ENCODE results near the gene FANCI. TPM values are rescaled to one million over a fixed set of nuclear protein-coding genes. Genes with fewer than 3 reads are reported as not detected.

The FANCI gene
- total and polyA plus RNA-seq, 8 donors: 19.8 to 56.3 (median 34.2) TPM

DNA sequence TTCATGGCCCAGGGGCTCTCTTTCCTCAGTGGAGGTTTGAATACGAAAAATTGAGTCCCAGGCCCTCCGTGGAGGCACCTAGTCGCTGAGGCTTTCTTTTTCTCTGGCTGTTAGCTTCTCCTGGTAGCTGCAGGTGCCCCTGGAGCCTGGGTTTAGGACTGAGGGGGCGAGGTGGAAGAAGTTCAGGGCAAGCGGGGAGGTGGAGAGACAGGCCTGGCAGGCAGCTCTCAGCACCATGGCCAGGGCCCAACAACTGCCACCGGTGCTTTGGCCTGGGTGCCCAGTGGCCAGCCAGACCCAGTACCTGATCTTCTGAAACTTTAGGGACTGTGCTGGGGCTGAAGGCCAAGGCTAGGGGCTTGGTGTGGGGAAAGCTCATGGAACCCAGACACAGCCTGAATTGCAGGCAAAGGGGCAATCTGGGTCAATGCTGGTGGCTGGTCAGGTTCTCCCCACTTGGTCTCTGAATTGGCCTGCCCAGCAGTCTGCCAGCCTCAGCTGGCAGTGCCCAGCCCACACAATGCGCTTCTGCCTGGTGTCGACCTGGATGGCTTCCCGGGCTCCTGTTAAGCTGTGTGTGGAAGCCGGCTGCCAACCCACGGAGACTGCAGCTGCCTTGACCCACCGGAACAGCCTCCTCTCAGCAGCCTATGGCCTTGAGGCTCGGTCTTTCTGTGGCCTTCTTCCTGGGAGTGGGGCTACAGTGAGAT, 121.1 kb downstream of the FANCI start:
- no peak for TF ChIP-seq CTCF (IDR thresholded peaks at IDR 0.05)
- DNase-seq (no peak), ATAC-seq (no peak)
- Histone ChIP-seq H3K9me3 (no peaks in the 10 kb centered on the region), H3K4me3 (no peak overlapping the region), H3K4me1 (peaks cover 5 to 36% of the 10 kb centered on the region in 2 donors), H3K36me3 (no peaks in the 10 kb centered on the region), H3K27ac (no peak overlapping the region), H3K27me3 (peaks cover 100% of the 10 kb centered on the region in 2 donors)
- intact Hi-C loops (cut with DNase I): no loop called here

DNA sequence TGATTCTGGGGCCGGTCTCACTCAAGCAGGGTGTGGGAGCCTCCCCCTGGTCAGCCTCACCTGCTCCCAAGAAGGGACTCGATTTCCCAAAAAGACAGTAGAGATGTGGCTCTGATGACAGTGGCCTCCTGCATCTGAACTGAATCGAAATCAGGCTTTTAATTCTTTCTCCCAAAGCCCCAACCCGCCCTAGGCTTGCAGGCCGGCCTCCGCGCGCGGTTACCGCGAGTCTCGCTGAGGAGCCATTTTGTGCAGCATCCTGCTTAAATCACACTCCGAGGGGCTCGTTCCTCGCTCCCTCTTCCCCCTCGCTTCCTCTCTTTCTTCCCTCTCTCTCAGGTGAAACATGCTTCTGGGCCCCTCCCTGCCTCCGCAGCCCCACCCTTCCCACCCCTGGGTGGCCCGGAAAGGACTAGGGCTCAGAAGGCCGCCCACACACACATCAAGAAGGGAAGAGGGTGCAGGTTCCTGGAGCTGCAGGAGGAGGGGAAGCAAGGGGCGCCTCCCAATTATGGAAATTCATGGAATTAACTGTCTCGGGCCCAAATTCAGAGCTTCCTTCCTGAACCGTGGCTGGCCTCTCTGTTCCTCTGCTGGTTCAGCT, 121.8 kb downstream of the FANCI start:
- Histone ChIP-seq H3K4me1 (peaks cover 5 to 42% of the 10 kb centered on the region in 2 donors), H3K27me3 (peaks cover 100% of the 10 kb centered on the region in 2 donors), H3K9me3 (no peaks in the 10 kb centered on the region), H3K36me3 (no peaks in the 10 kb centered on the region), H3K4me3 (no peak overlapping the region), H3K27ac (no peak overlapping the region)
- intact Hi-C loops (cut with DNase I): no loop called here
- DNase-seq (no peak), ATAC-seq (no peak)
- TF ChIP-seq CTCF (IDR thresholded peaks at IDR 0.05): no peak

Small RNA genes lying within 50 kb of the gene (microRNA-seq; reads per million reads assigned to microRNA genes)
- 0 to 0.17 reads per million in 2 donors for gene MIR6766

Other genes with a start within 250 kb of the FANCI start
- gene ABHD2, start 155.5 kb upstream of the FANCI start, total RNA-seq: 100 to 1,000 TPM; 214 to 231 TPM
- 10 to 100 TPM; 35.4 to 51.1 (median 45.2) TPM for gene ABHD2, start 155.5 kb upstream of the FANCI start, polyA plus RNA-seq (ENCODE audit: insufficient read length in 6 of 6)
- not detected for gene RLBP1, start 22.4 kb upstream of the FANCI start, total RNA-seq
- under 1 TPM in 1 of 6 donors, not detected in 5; 0.27 TPM for gene RLBP1, start 22.4 kb upstream of the FANCI start, polyA plus RNA-seq (ENCODE audit: insufficient read length in 6 of 6)
- gene POLG, start 90.8 kb downstream of the FANCI start, total RNA-seq: 10 to 100 TPM; 53.3 to 71.5 TPM
- gene POLG, start 90.8 kb downstream of the FANCI start, polyA plus RNA-seq (ENCODE audit: insufficient read length in 6 of 6): 10 to 100 TPM; 52.4 to 62.0 (median 55.1) TPM

Measured in left lung (tissue), 10 donors.